HG03520 (cell line): ENCODE measurements around the gene HNRNPA2B1.
"Not testable (repeated sequence)": the region's sequence is repeated elsewhere in the genome, so short reads cannot be mapped to it uniquely, and the experiment has no call there.

Experiments used
- ATAC-seq: cut with Tn5 transposase; IDR thresholded peaks from one replicate; pipeline ENCODE4 v1.9.1; 2021; ENCODE audit warnings: mild to moderate bottlenecking, moderate library complexity; ENCODE audit not compliant: unreplicated experiment

HNRNPA2B1 gene

GRCh38 chr7:26198133-26198780 lies 2.3 kb downstream of the HNRNPA2B1 start:
- ATAC-seq = no peak

DNA sequence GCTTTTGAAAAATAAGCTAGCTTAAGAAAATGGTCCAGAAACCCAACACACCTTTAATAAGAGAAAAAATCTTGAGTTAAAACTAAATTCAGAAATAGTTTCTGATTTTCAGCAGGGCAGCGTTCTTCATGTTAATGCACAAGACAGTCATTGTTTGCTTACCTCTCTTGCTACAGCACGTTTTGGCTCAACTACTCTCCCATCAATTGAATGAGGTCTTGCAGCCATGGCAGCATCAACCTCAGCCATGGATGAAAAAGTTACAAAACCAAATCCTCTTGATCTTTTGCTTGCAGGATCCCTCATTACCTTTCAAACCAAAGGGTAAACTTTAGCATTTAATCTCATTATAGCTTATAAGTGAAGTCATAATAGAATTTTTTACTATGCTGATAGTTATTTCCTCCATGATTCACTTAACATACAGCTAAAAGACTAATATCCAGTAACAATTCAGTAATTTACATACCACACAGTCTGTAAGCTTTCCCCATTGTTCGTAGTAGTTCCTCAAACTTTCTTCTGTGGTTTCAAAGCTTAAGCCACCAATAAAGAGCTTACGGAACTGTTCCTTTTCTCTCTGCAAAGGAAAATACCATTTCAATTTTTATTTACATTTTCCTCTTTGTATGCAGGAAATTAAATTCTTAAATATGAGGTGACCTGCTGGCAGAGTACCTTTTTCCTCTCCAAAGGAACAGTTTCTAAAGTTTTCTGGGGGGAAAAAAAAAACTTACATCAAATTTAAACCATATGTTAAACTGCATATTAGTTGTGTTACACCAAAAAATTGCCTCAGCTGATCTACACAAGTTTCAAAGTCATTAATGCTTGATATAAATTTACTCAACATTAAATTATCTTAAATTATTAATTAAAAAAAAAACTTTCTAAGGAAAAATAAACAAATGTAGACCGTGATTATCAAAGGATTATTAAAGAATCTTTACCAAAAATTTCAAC lies 3.1 kb downstream of the HNRNPA2B1 start:
- no peak for ATAC-seq

DNA sequence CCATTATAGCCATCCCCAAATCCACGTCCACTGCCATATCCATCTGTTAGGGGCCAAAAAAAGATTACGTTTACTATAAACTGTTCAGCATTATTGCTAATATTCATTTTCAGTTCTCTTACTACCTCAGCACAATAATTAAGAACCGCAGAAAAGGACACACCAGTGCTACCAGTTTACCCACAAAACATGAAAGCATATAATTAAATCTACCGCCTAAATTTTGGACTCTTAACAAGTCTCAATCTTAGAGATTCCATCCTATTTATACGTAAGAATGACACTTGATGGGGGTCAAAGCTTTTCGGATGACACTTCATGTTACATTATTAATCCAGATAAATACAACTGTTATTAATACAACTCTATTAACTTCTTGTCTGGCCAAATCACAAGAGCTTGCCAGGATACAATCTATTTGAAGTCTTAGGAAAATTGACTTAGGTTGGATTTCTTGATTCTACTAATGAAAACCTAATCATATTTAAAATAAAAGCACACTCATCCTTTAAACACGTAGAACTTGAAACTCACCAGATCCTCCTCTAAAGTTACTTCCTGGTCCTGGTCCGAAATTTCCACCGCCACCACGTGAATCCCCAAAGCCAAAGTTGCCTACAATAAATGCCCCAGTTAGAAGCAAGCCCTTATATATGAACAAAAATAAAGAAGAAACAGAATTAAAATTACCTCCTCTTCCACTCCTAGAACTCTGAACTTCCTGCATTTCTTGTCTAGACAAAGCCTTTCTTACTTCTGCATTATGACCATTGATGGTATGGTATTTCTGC lies 4.5 kb downstream of the HNRNPA2B1 start:
- no peak for ATAC-seq

DNA sequence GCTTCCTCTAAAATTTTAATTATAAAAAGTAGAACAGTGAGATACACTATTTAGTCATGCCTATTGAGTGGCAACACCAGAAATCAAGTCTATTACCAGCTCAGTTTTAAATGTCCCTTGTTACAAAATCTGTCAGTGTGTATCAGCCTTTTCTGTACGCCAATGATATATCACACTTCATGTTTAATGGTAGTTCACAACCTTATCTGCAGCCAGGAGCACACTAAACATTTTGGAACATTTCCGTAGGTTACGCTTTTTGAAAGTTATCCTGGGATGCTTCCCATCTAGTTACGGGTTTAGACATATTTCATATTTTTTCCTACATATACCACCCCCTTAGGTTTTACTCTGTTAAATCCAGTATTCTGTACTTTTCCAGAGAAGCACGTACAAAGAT lies 5.4 kb downstream of the HNRNPA2B1 start:
- ATAC-seq = no peak

- not testable (repeated sequence) for ATAC-seq
Observed at GRCh38 chr7:26194764-26195163, 5.8 kb downstream of the HNRNPA2B1 start.

GRCh38 chr7:26193432-26194207 lies 6.9 kb downstream of the HNRNPA2B1 start:
- ATAC-seq = no peak

- ATAC-seq = no peak
Observed at GRCh38 chr7:26192485-26193087, 8.0 kb downstream of the HNRNPA2B1 start.

DNA sequence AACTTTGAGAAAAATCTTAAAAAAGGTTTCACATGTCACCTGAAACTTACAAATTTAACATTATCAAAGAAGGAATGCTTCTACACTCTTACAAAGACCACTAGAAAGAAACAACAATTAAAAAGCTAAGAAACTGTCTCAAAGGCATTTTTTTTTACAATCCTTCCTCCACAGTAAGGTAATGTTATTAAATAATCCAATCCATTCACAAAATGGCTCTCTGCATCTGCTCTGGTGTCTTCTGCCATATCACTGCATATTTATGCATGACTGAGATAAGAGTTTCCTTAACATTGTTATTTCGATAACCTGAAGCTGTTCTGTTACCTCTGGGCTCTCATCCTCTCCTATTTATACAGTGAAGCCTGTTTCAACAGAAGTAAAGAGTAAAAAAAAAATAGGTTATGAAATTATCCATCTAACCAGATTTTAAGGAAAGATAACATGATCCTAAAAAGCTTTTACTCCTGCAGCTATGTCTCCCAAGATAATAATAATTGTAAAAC lies 8.5 kb downstream of the HNRNPA2B1 start:
- no peak for ATAC-seq

- no peak for ATAC-seq
Observed at GRCh38 chr7:26191233-26191973, 9.1 kb downstream of the HNRNPA2B1 start.

- ATAC-seq = no peak
Observed at GRCh38 chr7:26190417-26190869, 10.1 kb downstream of the HNRNPA2B1 start.

- ATAC-seq = no peak
Observed at GRCh38 chr7:26189697-26190096, 10.8 kb downstream of the HNRNPA2B1 start.

DNA sequence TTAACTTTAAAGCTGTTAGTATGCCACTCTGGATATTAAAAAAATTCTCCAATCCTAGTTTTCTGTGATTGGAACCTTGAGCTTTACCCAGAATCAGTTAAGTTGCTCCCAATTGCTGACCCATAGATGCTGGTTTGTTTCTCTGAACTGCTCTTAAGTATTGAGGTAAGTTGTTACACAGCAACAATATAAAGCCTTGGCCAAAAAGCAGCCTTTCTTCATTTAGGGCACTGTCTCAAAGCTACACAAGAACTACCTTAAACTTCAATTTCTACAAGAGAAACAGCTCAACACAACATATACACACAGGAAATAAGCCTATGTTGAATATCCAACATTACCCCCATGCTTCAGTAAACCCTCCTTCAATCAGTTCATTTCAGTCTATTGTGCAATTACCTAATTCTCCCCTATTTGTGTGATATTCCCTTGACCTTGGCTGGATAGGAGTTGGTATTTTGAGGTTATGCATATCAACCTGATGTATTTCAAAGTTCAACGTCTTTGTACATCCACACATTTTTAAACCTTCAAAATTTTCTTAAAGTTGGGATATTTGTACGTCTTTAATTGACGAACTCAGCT lies 11.5 kb downstream of the HNRNPA2B1 start:
- no peak for ATAC-seq

- no peak for ATAC-seq
Observed at GRCh38 chr7:26188206-26188956, 12.2 kb downstream of the HNRNPA2B1 start.

GRCh38 chr7:26187380-26188205 lies 13.0 kb downstream of the HNRNPA2B1 start:
- no peak for ATAC-seq

DNA sequence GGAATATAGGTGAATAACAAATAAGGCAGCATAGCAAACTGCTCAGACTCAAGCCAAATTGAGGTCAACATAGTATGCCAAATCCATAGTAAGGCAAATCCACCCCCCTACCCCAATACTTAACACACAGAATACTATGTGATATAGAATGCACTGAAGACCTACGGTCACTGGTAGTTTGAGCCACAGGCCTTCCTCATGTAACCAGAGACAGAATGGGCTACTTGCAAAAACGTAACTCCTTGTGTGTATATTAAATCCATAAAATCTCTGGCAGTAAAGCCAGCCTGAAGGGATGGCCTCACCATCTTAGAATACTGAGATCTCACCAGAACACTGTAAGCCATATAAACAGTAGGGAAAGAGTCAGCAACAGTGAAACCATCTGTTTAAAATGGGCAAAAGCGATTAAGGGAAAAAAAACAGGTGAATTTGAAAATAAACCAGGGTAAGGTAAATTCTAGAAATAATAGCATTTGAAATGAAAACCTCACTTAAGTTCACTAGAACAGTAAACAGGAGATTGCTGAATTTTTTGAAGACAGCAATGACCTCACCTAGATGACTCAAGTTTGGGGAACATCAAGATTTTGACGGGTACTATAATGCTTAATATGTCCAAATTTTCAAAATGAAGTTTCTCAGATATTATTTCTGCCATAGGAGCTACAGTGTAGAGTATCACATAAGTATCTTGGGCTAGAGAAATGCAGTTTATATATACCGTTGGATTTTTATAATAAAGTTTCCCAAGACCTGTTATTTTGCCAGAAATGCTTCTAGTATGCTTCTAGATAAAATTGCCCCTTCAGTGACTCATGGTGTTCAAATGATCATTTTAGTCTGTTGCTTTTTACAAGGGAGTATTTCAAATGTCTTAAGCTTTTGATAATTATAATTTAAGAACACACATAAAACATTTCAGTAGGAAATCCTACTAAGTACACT lies 13.9 kb downstream of the HNRNPA2B1 start:
- no peak for ATAC-seq

GRCh38 chr7:26185844-26186180 lies 14.7 kb downstream of the HNRNPA2B1 start:
- no peak for ATAC-seq
